T-helper 17 cell (primary cell): Measurements from ENCODE around the gene RGS21. TPM values are rescaled to one million over a fixed set of nuclear protein-coding genes. Genes with fewer than 3 reads are reported as not detected.

Experiments
- ATAC-seq: fragments of 150-1000 bp; cut with Tn5 transposase; 2 replicates; pipeline ENCODE4 v1.10.0; 2021; ENCODE audit warnings: mild to moderate bottlenecking, moderate library complexity
- DNase-seq, 3 donors: peaks; one replicate each; pipeline versions ENCODE4 v3.0.0 to v3.0.0-alpha.2; 2020 to 2021
- H3K9me3 ChIP-seq: one replicate; pipeline ENCODE4 v1.7.0; 2013; ENCODE audit warnings: low read length, mild to moderate bottlenecking; ENCODE audit not compliant: control insufficient read depth, poor library complexity, severe bottlenecking
- H3K27ac Mint-ChIP-seq: one replicate; pipeline ENCODE4 v1.8.0; 2022; ENCODE audit warnings: mild to moderate bottlenecking, moderate library complexity, mixed read lengths
- H3K27me3 Mint-ChIP-seq: one replicate; pipeline ENCODE4 v1.8.0; 2022; ENCODE audit warnings: mixed read lengths
- H3K36me3 Mint-ChIP-seq: one replicate; pipeline ENCODE4 v1.8.0; 2022; ENCODE audit warnings: low read depth, mixed read lengths
- H3K4me1 Mint-ChIP-seq: one replicate; pipeline ENCODE4 v1.8.0; 2022; ENCODE audit warnings: mild to moderate bottlenecking, mixed read lengths
- H3K4me3 Mint-ChIP-seq: one replicate; pipeline ENCODE4 v1.8.0; 2022; ENCODE audit warnings: mild to moderate bottlenecking, moderate library complexity, mixed read lengths
- total RNA-seq, 4 donors: library from RNA in 2 of 4; stranded (reverse) in 2 of 4; gene quantifications; one replicate each; pipeline ENCODE4 v1.2.3 and lab custom pipeline; 2022 to 2026

The RGS21 gene
- total RNA-seq, 2 donors from 2014 or later: not detected

DNA sequence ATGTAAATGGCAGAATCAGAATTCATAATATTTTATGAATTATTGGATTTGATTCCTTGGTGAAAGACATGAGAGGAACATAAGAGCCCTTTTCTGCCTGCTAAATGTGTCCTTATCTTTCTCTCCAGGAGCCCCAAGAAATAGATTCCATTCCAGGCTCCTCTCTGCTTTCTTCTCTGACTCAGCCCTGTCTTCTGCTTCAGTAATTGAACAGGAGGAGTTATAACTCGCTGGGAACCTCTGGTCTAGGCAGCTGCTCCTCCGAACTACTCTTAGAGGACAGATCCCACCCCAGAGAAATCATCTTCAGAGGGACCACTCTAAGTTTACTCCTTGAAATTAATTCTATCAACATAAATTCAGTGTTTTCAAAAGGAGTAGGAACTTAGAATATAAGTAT lies 78.4 kb downstream of the RGS21 start:
- no peak for ATAC-seq
- no peaks in the 10 kb centered on the region for H3K36me3 Mint-ChIP-seq
- no peak overlapping the region for H3K27ac Mint-ChIP-seq
- H3K4me3 Mint-ChIP-seq: no peak overlapping the region
- DNase-seq: no peak
- no peaks in the 10 kb centered on the region for H3K4me1 Mint-ChIP-seq
- peaks cover 12% of the 10 kb centered on the region for H3K27me3 Mint-ChIP-seq
- no peaks in the 10 kb centered on the region for H3K9me3 ChIP-seq

DNA sequence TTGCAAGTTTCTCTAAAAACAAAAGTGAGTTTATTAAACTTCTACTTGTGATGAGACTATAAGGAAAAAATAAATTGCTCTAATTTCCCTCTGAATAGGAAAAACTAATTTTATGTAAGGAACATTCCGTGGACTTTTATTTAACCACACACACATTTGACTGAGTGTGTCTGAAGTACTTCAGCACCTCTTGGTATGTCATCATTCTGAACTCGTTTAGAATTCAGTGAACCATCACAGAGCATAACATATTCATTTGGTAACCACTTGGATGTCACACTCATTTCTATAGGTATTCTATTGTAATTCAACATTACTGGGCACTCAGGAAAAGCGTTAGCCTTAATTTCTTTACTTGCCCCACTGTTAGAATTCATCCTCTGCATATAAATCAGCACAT lies 79.1 kb downstream of the RGS21 start:
- Mint-ChIP-seq H3K27ac (no peak overlapping the region), H3K4me3 (no peak overlapping the region), H3K4me1 (no peaks in the 10 kb centered on the region), H3K27me3 (peaks cover 12% of the 10 kb centered on the region), H3K36me3 (no peaks in the 10 kb centered on the region)
- no peaks in the 10 kb centered on the region for H3K9me3 ChIP-seq
- ATAC-seq (no peak), DNase-seq (no peak)

DNA sequence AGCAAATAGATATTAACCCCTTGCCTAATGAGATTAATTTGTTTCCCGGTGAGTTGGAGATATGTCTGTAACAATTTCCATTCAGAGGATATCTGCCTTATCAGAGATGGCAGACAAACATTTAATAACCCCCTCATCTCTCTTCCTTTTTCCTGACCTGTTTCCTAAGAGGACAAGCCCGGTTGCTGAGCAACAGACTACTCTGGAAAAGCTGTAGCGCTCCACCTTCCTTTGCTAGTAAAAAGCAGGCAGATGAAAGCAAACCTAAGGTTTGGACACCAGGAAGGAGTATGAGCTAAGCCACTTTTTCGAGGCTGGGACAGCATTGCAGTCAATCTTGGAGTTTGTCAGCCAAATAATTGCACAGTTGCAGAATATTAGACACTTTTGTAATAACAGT lies 82.4 kb downstream of the RGS21 start:
- H3K36me3 Mint-ChIP-seq: no peaks in the 10 kb centered on the region
- peaks cover 3% of the 10 kb centered on the region for H3K4me1 Mint-ChIP-seq
- no peak overlapping the region for H3K4me3 Mint-ChIP-seq
- ATAC-seq: no peak
- no peak for DNase-seq
- peaks cover 8% of the 10 kb centered on the region for H3K27me3 Mint-ChIP-seq
- H3K27ac Mint-ChIP-seq: no peak overlapping the region
- H3K9me3 ChIP-seq: no peaks in the 10 kb centered on the region

DNA sequence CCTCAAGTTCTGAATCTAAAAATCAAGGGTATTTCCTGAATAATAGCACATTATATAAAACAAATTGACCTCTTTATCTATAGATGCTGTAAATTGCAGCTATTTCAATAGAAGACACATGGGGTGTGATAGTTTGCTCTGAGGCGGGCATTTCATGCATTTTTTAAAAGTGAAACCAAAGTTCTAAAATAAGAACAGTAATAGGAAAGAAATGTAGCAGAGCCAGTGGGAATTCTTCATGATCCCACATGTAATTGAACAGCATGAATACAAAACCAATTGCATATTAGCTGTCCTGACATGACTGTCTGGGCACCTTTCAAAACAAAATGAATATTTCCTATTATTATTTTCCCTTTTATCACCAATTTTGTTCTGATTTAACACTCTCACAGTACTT lies 85.0 kb downstream of the RGS21 start:
- DNase-seq: no peak
- Mint-ChIP-seq H3K27ac (no peak overlapping the region), H3K4me1 (peaks cover 3% of the 10 kb centered on the region), H3K36me3 (no peaks in the 10 kb centered on the region), H3K4me3 (no peak overlapping the region), H3K27me3 (peaks cover 8% of the 10 kb centered on the region)
- ATAC-seq: no peak
- H3K9me3 ChIP-seq: no peaks in the 10 kb centered on the region

GRCh38 chr1:192402571-192402970 lies 85.8 kb downstream of the RGS21 start:
- DNase-seq (no peak), ATAC-seq (no peak)

DNA sequence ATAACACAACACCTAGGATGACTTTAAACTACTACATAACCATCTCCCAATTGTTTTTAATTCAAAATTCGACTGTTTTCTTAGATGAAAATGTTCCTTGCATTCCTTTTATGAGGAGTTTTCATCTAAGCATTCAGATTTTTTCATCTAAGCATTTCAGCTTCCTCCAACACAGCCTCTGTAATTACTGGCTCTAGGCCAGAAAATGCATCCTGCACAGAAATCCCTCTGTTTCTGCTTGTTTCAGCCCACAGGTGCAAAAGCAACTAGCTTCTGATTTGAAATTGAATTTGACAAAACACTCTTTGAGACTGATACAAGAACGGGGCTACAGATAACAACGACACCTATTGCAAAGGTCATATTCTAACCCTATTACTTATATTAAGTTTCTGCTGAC lies 90.4 kb downstream of the RGS21 start:
- H3K9me3 ChIP-seq: no peaks in the 10 kb centered on the region
- DNase-seq (no peak), ATAC-seq (no peak)
- no peaks in the 10 kb centered on the region for H3K36me3 Mint-ChIP-seq
- no peak overlapping the region for H3K27ac Mint-ChIP-seq
- H3K4me3 Mint-ChIP-seq: no peak overlapping the region
- peaks cover 4% of the 10 kb centered on the region for H3K27me3 Mint-ChIP-seq
- no peaks in the 10 kb centered on the region for H3K4me1 Mint-ChIP-seq

More at GRCh38 chr1:192402571-192402970, 85.8 kb downstream of the RGS21 start:
- Mint-ChIP-seq H3K4me1 (peaks cover 3% of the 10 kb centered on the region), H3K27ac (no peak overlapping the region), H3K4me3 (no peak overlapping the region), H3K27me3 (peaks cover 12% of the 10 kb centered on the region), H3K36me3 (no peaks in the 10 kb centered on the region)
- H3K9me3 ChIP-seq: no peaks in the 10 kb centered on the region

Other genes with a start within 250 kb of the RGS21 start
- gene RGS18, start 158.5 kb upstream of the RGS21 start, total RNA-seq: 100 to 1,000 TPM in 1 of 2 donors, 1 to 10 TPM in 1; 6.3 to 106 TPM